HepG2 (cell line): ENCODE measurements around the gene NFS1. TPM values are rescaled to one million over a fixed set of nuclear protein-coding genes. Genes with fewer than 3 reads are reported as not detected.

Experiments
- ARHGAP35 ChIP-seq: sonication (generic); formaldehyde crosslinking; IDR thresholded peaks from 2 replicates; pipeline ENCODE4 v1.9.0; 2022; ENCODE audit warnings: mild to moderate bottlenecking, inconsistent platforms, moderate library complexity, missing genetic modification reagents, borderline replicate concordance
- CCAR2 ChIP-seq: fragments of 200-400 bp; formaldehyde crosslinking; optimal IDR thresholded peaks from 2 replicates; pipeline ENCODE3; 2018; ENCODE audit warnings: low read depth, mild to moderate bottlenecking, low read length, moderate library complexity
- DMAP1 ChIP-seq: IDR thresholded peaks from 2 replicates; pipeline ENCODE4 v1.6.1; 2016
- FOXA1 ChIP-seq, 2 experiments: fragments of 450-650 bp in 1 of 2; sonication (generic) in 1 of 2; formaldehyde crosslinking in 1 of 2; IDR thresholded peaks; 2 replicates each; pipeline versions ENCODE4 v1.4.0 to v1.6.1; 2016 to 2020; ENCODE audit warnings: missing genetic modification reagents in 1 of 2
- LCORL ChIP-seq, 2 experiments: fragments of 450-650 bp in 1 of 2; sonication (generic) in 1 of 2; formaldehyde crosslinking in 1 of 2; IDR thresholded peaks; 2 replicates each; pipeline versions ENCODE4 v1.5.0 to v1.6.1; 2017 to 2020; ENCODE audit warnings: antibody characterized with exemption in 1 of 2, missing genetic modification reagents in 1 of 2
- NAIF1 ChIP-seq: sonication (generic); formaldehyde crosslinking; IDR thresholded peaks from 2 replicates; pipeline ENCODE4 v1.5.0; 2020; ENCODE audit warnings: mild to moderate bottlenecking, missing genetic modification reagents, borderline replicate concordance
- NFIB ChIP-seq: sonication (generic); formaldehyde crosslinking; IDR thresholded peaks from 2 replicates; pipeline ENCODE4 v1.9.0; 2021; ENCODE audit warnings: missing genetic modification reagents, mild to moderate bottlenecking, borderline replicate concordance
- PHF21A ChIP-seq: sonication (generic); formaldehyde crosslinking; IDR thresholded peaks from 2 replicates; pipeline ENCODE4 v1.5.0; 2020; ENCODE audit warnings: mild to moderate bottlenecking, missing genetic modification reagents
- THYN1 ChIP-seq: sonication (generic); formaldehyde crosslinking; IDR thresholded peaks from 2 replicates; pipeline ENCODE4 v1.8.1; 2023; ENCODE audit warnings: low read depth, mild to moderate bottlenecking, moderate library complexity, missing genetic modification reagents, borderline replicate concordance
- YY1 ChIP-seq: IDR thresholded peaks from 2 replicates; pipeline ENCODE4 v1.6.1; 2011; ENCODE audit warnings: low read length, low read depth, moderate library complexity, mild to moderate bottlenecking; ENCODE audit not compliant: insufficient read depth, insufficient replicate concordance
- ZBTB7B ChIP-seq: sonication (generic); formaldehyde crosslinking; IDR thresholded peaks from 2 replicates; pipeline ENCODE4 v1.4.0; 2020; ENCODE audit warnings: missing genetic modification reagents
- ZFP82 ChIP-seq: sonication (generic); formaldehyde crosslinking; IDR thresholded peaks from 2 replicates; pipeline ENCODE4 v1.5.1; 2020; ENCODE audit warnings: mild to moderate bottlenecking, missing genetic modification reagents, borderline replicate concordance
- ZMAT3 ChIP-seq: sonication (generic); formaldehyde crosslinking; conservative IDR thresholded peaks from 2 replicates; pipeline ENCODE4 v1.7.0; 2021; ENCODE audit warnings: missing genetic modification reagents
- ZNF121 ChIP-seq: sonication (generic); formaldehyde crosslinking; IDR thresholded peaks from 2 replicates; pipeline ENCODE4 v1.5.0; 2020; ENCODE audit warnings: mild to moderate bottlenecking, missing genetic modification reagents
- ZNF256 ChIP-seq: sonication (generic); formaldehyde crosslinking; conservative IDR thresholded peaks from 2 replicates; pipeline ENCODE4 v1.4.0; 2020; ENCODE audit warnings: missing genetic modification reagents
- ZNF260 ChIP-seq: sonication (generic); formaldehyde crosslinking; IDR thresholded peaks from 2 replicates; pipeline ENCODE4 v1.4.0; 2020; ENCODE audit warnings: missing genetic modification reagents, low read depth, mild to moderate bottlenecking, borderline replicate concordance
- ZNF549 ChIP-seq: sonication (generic); formaldehyde crosslinking; IDR thresholded peaks from 2 replicates; pipeline ENCODE4 v1.5.0; 2020; ENCODE audit warnings: missing genetic modification reagents
- ZNF598 ChIP-seq: sonication (generic); formaldehyde crosslinking; IDR thresholded peaks from 2 replicates; pipeline ENCODE4 v1.5.1; 2020; ENCODE audit warnings: mild to moderate bottlenecking, missing genetic modification reagents, borderline replicate concordance
- ZNF781 ChIP-seq: sonication (generic); formaldehyde crosslinking; IDR thresholded peaks from 2 replicates; pipeline ENCODE4 v1.5.1; 2020; ENCODE audit warnings: borderline replicate concordance, mild to moderate bottlenecking, missing genetic modification reagents; ENCODE audit errors: not compliant biosample characterization
- ZNF879 ChIP-seq: sonication (generic); formaldehyde crosslinking; IDR thresholded peaks from 2 replicates; pipeline ENCODE4 v1.8.1; 2023; ENCODE audit warnings: missing genetic modification reagents
- ZSCAN12 ChIP-seq: sonication (generic); formaldehyde crosslinking; IDR thresholded peaks from 2 replicates; pipeline ENCODE4 v1.9.0; 2021; ENCODE audit warnings: mild to moderate bottlenecking, missing genetic modification reagents
- ZSCAN29 ChIP-seq: sonication (generic); formaldehyde crosslinking; conservative IDR thresholded peaks from 2 replicates; pipeline ENCODE4 v1.4.0; 2020; ENCODE audit warnings: mild to moderate bottlenecking, missing genetic modification reagents
- polyA plus RNA-seq, 8 experiments: library from polyadenylated mRNA; depleted of rRNA in 3 of 8; stranded (reverse) in 7 of 8; unstranded in 1 of 8; fragments of >200 nt; fragmentation: Illumina TruSeq in 4 of 8; extraction: Trizol in 4 of 8; gene quantifications; 2 replicates each; pipeline versions ENCODE4 v1.2.1 to v1.2.3, GENCODE V29; 2011 to 2016; ENCODE audit warnings: low read depth in 4 of 8, missing spikeins in 1 of 8, mixed read lengths in 1 of 8; ENCODE audit not compliant: insufficient read depth in 1 of 8
- total RNA-seq, 5 experiments: library from RNA; depleted of rRNA; stranded (reverse); fragments of >200 nt; fragmentation: Illumina TruSeq; extraction: Trizol; gene quantifications; 2 replicates each; pipeline ENCODE4 v1.2.3, GENCODE V29; 2016; ENCODE audit warnings: low read depth in 1 of 5
- TF ChIP-seq, protein P1 (sequence below): sonication (generic); formaldehyde crosslinking; IDR thresholded peaks from 2 replicates; pipeline ENCODE4 v1.4.0; 2020; ENCODE audit warnings: mild to moderate bottlenecking, missing genetic modification reagents
- TF ChIP-seq, protein P2 (sequence below): sonication (generic); formaldehyde crosslinking; IDR thresholded peaks from 2 replicates; pipeline ENCODE4 v1.4.0; 2020; ENCODE audit warnings: missing genetic modification reagents
- TF ChIP-seq, protein P3 (sequence below): sonication (generic); formaldehyde crosslinking; IDR thresholded peaks from 2 replicates; pipeline ENCODE4 v1.5.1; 2020; ENCODE audit warnings: missing genetic modification reagents, mild to moderate bottlenecking, borderline replicate concordance

Gene NFS1
- total and polyA plus RNA-seq, 2 of the 13 experiments (the other 11 are each of a cell fraction or from before 2014, with no cell fraction given), result 65.9 to 88.1 TPM

DNA sequence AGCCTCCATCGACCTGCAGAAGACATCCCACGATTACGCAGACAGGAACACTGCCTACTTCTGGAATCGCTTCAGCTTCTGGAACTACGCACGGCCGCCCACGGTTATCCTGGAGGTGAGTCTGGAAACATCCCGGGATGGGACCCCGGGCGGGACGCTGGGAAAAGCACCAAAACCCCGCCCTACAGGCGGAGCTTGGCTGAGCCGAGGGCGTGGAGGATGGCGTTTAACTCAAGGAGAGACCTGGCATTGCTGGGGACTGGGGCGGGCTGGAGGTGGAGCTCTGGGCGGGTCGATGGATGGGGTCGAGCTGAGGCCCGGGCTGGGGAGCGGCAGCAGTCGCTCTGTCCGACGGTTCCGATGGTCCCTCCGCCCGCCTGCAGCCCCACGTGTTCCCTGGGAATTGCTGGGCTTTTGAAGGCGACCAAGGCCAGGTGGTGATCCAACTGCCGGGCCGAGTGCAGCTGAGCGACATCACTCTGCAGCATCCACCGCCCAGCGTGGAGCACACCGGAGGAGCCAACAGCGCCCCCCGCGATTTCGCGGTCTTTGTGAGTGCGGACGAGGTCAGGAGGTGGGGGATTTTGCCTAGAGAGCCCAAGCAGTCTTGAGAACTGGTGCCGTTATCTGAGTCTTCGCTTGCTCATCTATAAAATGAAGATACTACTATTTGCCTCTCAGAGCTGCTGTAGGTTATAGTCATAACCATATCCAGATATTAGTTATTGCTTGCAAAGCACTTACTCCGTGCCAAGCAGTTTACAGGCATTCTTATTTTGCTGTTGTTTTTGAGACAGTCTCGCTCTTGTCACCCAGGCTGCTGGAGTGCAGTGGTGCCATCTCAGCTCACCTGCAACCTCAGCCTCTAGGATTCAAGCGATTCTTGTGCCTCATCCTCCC lies 79.7 kb downstream of the NFS1 start (continued):
- TF ChIP-seq ZNF879 (peak; percentile 93), ZSCAN12 (CRISPR knock-in tag) (0 out of 2 replicates have a peak, but pooled peaks have one; percentile 49), PHF21A (peak; percentile 97), NAIF1 (CRISPR knock-in tag) (no peak), YY1 (peak; percentile 40), ZMAT3 (CRISPR knock-in tag) (peak; percentile 97), ZNF256 (CRISPR knock-in tag) (0 out of 2 replicates have a peak, but pooled peaks have one; percentile 74), ZBTB7B (peak; percentile 93), ZSCAN29 (CRISPR knock-in tag) (0 out of 2 replicates have a peak, but pooled peaks have one; percentile 70), NFIB (CRISPR knock-in tag) (no peak), ZNF549 (0 out of 2 replicates have a peak, but pooled peaks have one; percentile 15), ZNF598 (peak; percentile 94), ZNF260 (no peak), DMAP1 (peak; percentile 93), FOXA1 (IDR thresholded peaks at IDR 0.05) (no peak), FOXA1 (CRISPR knock-in tag; IDR thresholded peaks at IDR 0.05) (peak; percentile 44; the same call in 1 of the 2 replicates), ZNF781 (CRISPR knock-in tag) (peak; percentile 81), LCORL (IDR thresholded peaks at IDR 0.05) (no peak), LCORL (CRISPR knock-in tag; IDR thresholded peaks at IDR 0.05) (peak; percentile 96), ZNF121 (no peak), CCAR2 (no peak), ARHGAP35 (CRISPR knock-in tag) (peak; percentile 98), THYN1 (CRISPR knock-in tag) (no peak), ZFP82 (CRISPR knock-in tag) (no peak)
- TF ChIP-seq, protein P1, sequence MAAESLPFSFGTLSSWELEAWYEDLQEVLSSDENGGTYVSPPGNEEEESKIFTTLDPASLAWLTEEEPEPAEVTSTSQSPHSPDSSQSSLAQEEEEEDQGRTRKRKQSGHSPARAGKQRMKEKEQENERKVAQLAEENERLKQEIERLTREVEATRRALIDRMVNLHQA (CRISPR knock-in tag), result no peak
- TF ChIP-seq, protein P2, sequence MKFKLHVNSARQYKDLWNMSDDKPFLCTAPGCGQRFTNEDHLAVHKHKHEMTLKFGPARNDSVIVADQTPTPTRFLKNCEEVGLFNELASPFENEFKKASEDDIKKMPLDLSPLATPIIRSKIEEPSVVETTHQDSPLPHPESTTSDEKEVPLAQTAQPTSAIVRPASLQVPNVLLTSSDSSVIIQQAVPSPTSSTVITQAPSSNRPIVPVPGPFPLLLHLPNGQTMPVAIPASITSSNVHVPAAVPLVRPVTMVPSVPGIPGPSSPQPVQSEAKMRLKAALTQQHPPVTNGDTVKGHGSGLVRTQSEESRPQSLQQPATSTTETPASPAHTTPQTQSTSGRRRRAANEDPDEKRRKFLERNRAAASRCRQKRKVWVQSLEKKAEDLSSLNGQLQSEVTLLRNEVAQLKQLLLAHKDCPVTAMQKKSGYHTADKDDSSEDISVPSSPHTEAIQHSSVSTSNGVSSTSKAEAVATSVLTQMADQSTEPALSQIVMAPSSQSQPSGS, result peak; percentile 74; the same call in 1 of the 2 replicates
- TF ChIP-seq, protein P3, sequence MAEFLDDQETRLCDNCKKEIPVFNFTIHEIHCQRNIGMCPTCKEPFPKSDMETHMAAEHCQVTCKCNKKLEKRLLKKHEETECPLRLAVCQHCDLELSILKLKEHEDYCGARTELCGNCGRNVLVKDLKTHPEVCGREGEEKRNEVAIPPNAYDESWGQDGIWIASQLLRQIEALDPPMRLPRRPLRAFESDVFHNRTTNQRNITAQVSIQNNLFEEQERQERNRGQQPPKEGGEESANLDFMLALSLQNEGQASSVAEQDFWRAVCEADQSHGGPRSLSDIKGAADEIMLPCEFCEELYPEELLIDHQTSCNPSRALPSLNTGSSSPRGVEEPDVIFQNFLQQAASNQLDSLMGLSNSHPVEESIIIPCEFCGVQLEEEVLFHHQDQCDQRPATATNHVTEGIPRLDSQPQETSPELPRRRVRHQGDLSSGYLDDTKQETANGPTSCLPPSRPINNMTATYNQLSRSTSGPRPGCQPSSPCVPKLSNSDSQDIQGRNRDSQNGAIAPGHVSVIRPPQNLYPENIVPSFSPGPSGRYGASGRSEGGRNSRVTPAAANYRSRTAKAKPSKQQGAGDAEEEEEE (CRISPR knock-in tag), result peak; percentile 97; the same call in 1 of the 2 replicates
